WTC11 (cell line): ENCODE data around the gene SRSF1. TPM values are rescaled to one million over a fixed set of nuclear protein-coding genes. Genes with fewer than 3 reads are reported as not detected.

Experiments used
- ELF4 ChIP-seq: sonication (generic); formaldehyde crosslinking; IDR thresholded peaks from 2 replicates; pipeline ENCODE4 v1.8.1; 2022; ENCODE audit warnings: low read depth, mild to moderate bottlenecking, moderate library complexity, missing genetic modification reagents
- FOXK1 ChIP-seq: sonication (generic); formaldehyde crosslinking; IDR thresholded peaks from 2 replicates; pipeline ENCODE4 v1.8.0; 2022; ENCODE audit warnings: mild to moderate bottlenecking, moderate library complexity, missing genetic modification reagents
- GRHL2 ChIP-seq: fragments of 250-450 bp; sonication (Bioruptor Pico); IDR thresholded peaks from 2 replicates; pipeline ENCODE4 v1.8.0; 2022; ENCODE audit warnings: mild to moderate bottlenecking, moderate library complexity; ENCODE audit not compliant: insufficient replicate concordance, severe bottlenecking
- NFYB ChIP-seq: sonication (generic); formaldehyde crosslinking; conservative IDR thresholded peaks from 2 replicates; pipeline ENCODE4 v1.8.0; 2022; ENCODE audit warnings: low read depth, missing genetic modification reagents
- NR2C2 ChIP-seq: sonication (generic); formaldehyde crosslinking; IDR thresholded peaks from 2 replicates; pipeline ENCODE4 v1.8.0; 2022; ENCODE audit warnings: mild to moderate bottlenecking, missing genetic modification reagents
- SMAD4 ChIP-seq: sonication (generic); formaldehyde crosslinking; IDR thresholded peaks from 2 replicates; pipeline ENCODE4 v1.8.0; 2022; ENCODE audit warnings: mild to moderate bottlenecking, missing genetic modification reagents
- ZBTB21 ChIP-seq: sonication (generic); formaldehyde crosslinking; IDR thresholded peaks from 2 replicates; pipeline ENCODE4 v1.8.1; 2023; ENCODE audit warnings: mild to moderate bottlenecking, missing genetic modification reagents, borderline replicate concordance
- ZNF121 ChIP-seq: sonication (generic); formaldehyde crosslinking; IDR thresholded peaks from 2 replicates; pipeline ENCODE4 v1.8.0; 2023; ENCODE audit warnings: missing genetic modification reagents
- ZNF232 ChIP-seq: sonication (generic); formaldehyde crosslinking; IDR thresholded peaks from 2 replicates; pipeline ENCODE4 v1.8.0; 2022; ENCODE audit warnings: mild to moderate bottlenecking, missing genetic modification reagents
- ZNF416 ChIP-seq: fragments of 250-450 bp; sonication (Bioruptor Pico); IDR thresholded peaks from 2 replicates; pipeline ENCODE4 v1.9.0; 2021; ENCODE audit warnings: mild to moderate bottlenecking, inconsistent platforms
- ZNF423 ChIP-seq: fragments of 250-450 bp; sonication (Bioruptor Pico); IDR thresholded peaks from 2 replicates; pipeline ENCODE4 v2.1.2; 2022; ENCODE audit warnings: mild to moderate bottlenecking, moderate library complexity
- ZNF671 ChIP-seq: fragments of 250-450 bp; sonication (Bioruptor Pico); IDR thresholded peaks from 2 replicates; pipeline ENCODE4 v1.8.0; 2021; ENCODE audit warnings: mild to moderate bottlenecking
- total RNA-seq: library from RNA; stranded (reverse); gene quantifications from 3 replicates; pipeline ENCODE4 v1.2.3, GENCODE V29; 2021
- TF ChIP-seq, protein P1 (sequence below): sonication (generic); formaldehyde crosslinking; IDR thresholded peaks from 2 replicates; pipeline ENCODE4 v1.8.1; 2023; ENCODE audit warnings: mild to moderate bottlenecking, missing genetic modification reagents
- TF ChIP-seq, protein P2 (sequence below): fragments of 250-450 bp; sonication (Bioruptor Pico); IDR thresholded peaks from 2 replicates; pipeline ENCODE4 v1.9.0; 2021; ENCODE audit warnings: mild to moderate bottlenecking
- TF ChIP-seq, protein P3 (sequence below): sonication (generic); formaldehyde crosslinking; IDR thresholded peaks from 2 replicates; pipeline ENCODE4 v1.8.1; 2022; ENCODE audit warnings: low read depth, missing genetic modification reagents, borderline replicate concordance
- TF ChIP-seq, protein P4 (sequence below): sonication (generic); formaldehyde crosslinking; IDR thresholded peaks from 2 replicates; pipeline ENCODE4 v1.8.1; 2023; ENCODE audit warnings: mild to moderate bottlenecking, moderate library complexity, missing genetic modification reagents
- TF ChIP-seq, protein P5 (sequence below): sonication (generic); formaldehyde crosslinking; IDR thresholded peaks from 2 replicates; pipeline ENCODE4 v1.8.0; 2023; ENCODE audit warnings: missing genetic modification reagents, mild to moderate bottlenecking, borderline replicate concordance
- TF ChIP-seq, protein P6 (sequence below): fragments of 250-450 bp; sonication (Bioruptor Pico); IDR thresholded peaks from 2 replicates; pipeline ENCODE4 v1.9.0; 2021; ENCODE audit warnings: moderate library complexity, mild to moderate bottlenecking, inconsistent platforms, borderline replicate concordance
- TF ChIP-seq, protein P7 (sequence below): sonication (generic); formaldehyde crosslinking; IDR thresholded peaks from 2 replicates; pipeline ENCODE4 v1.8.1; 2023; ENCODE audit warnings: mild to moderate bottlenecking, missing genetic modification reagents, moderate library complexity
- TF ChIP-seq, protein P8 (sequence below): sonication (generic); formaldehyde crosslinking; IDR thresholded peaks from 2 replicates; pipeline ENCODE4 v1.8.1; 2022; ENCODE audit warnings: low read depth, mild to moderate bottlenecking, moderate library complexity, missing genetic modification reagents, borderline replicate concordance

SRSF1 gene
- total RNA-seq, 1 experiment from 2014 or later = 387 TPM

DNA sequence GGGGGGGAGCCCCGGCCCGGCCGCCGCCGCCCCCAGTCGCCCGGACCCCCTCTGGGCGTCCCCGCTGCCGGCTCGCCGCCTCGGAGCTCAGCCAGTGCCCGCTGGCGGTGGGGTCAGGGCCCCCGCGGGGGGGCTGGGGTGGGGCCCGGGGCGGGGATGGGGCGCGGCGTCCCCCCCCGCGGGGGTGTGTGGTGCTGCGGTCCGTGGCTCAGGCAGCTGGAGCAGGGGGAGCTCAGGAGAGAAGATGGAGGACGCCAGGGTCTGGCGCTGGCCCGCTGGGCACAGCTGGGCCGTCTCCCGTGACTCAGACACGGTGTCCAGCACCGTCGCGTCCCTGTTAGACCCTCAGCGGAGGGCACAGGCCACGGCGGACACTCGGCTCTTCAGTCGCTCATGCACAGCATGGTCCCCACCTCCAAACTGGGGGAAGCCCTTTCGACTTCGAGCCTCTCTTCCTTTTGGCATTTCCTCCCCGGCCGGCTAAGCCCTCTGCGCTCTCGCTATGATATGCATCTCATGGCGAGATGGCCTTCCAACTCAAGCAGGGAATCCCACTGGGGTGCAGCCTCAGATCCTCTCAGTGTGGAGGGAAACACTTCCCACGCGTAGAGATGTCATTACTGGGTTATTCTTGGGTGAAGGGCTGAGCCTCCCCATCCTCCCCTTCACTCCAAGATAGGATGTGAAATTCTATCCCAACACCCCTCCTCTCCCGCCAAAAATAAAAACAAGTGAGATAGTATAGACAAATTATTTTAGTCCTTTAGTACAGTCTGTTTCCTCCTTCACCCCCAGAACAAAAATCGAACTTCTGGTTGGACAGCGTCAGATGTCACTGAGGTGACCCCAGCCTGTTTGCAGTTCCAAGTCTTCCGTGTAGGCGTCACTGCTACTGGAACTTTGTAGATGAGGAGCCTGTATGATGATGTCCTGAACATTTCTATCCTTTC is 18.5 kb downstream of the SRSF1 start (continued):
- TF ChIP-seq, protein P1, sequence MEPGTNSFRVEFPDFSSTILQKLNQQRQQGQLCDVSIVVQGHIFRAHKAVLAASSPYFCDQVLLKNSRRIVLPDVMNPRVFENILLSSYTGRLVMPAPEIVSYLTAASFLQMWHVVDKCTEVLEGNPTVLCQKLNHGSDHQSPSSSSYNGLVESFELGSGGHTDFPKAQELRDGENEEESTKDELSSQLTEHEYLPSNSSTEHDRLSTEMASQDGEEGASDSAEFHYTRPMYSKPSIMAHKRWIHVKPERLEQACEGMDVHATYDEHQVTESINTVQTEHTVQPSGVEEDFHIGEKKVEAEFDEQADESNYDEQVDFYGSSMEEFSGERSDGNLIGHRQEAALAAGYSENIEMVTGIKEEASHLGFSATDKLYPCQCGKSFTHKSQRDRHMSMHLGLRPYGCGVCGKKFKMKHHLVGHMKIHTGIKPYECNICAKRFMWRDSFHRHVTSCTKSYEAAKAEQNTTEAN = no peak
- TF ChIP-seq, protein P2, sequence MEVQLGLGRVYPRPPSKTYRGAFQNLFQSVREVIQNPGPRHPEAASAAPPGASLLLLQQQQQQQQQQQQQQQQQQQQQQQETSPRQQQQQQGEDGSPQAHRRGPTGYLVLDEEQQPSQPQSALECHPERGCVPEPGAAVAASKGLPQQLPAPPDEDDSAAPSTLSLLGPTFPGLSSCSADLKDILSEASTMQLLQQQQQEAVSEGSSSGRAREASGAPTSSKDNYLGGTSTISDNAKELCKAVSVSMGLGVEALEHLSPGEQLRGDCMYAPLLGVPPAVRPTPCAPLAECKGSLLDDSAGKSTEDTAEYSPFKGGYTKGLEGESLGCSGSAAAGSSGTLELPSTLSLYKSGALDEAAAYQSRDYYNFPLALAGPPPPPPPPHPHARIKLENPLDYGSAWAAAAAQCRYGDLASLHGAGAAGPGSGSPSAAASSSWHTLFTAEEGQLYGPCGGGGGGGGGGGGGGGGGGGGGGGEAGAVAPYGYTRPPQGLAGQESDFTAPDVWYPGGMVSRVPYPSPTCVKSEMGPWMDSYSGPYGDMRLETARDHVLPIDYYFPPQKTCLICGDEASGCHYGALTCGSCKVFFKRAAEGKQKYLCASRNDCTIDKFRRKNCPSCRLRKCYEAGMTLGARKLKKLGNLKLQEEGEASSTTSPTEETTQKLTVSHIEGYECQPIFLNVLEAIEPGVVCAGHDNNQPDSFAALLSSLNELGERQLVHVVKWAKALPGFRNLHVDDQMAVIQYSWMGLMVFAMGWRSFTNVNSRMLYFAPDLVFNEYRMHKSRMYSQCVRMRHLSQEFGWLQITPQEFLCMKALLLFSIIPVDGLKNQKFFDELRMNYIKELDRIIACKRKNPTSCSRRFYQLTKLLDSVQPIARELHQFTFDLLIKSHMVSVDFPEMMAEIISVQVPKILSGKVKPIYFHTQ (CRISPR knock-in tag) = peak; percentile 90
- TF ChIP-seq, protein P3, sequence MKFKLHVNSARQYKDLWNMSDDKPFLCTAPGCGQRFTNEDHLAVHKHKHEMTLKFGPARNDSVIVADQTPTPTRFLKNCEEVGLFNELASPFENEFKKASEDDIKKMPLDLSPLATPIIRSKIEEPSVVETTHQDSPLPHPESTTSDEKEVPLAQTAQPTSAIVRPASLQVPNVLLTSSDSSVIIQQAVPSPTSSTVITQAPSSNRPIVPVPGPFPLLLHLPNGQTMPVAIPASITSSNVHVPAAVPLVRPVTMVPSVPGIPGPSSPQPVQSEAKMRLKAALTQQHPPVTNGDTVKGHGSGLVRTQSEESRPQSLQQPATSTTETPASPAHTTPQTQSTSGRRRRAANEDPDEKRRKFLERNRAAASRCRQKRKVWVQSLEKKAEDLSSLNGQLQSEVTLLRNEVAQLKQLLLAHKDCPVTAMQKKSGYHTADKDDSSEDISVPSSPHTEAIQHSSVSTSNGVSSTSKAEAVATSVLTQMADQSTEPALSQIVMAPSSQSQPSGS (CRISPR knock-in tag) = no peak
- TF ChIP-seq ELF4 (no peak), ZNF232 (CRISPR knock-in tag) (no peak), FOXK1 (no peak), GRHL2 (CRISPR knock-in tag) (no peak), ZBTB21 (no peak), ZNF416 (CRISPR knock-in tag) (peak; percentile 99), NFYB (CRISPR knock-in tag) (0 out of 2 replicates have a peak, but pooled peaks have one; percentile 11), SMAD4 (CRISPR knock-in tag) (no peak), NR2C2 (CRISPR knock-in tag) (no peak), ZNF121 (CRISPR knock-in tag) (no peak), ZNF671 (CRISPR knock-in tag) (peak; percentile 95), ZNF423 (CRISPR knock-in tag) (no peak)
- TF ChIP-seq, protein P4, sequence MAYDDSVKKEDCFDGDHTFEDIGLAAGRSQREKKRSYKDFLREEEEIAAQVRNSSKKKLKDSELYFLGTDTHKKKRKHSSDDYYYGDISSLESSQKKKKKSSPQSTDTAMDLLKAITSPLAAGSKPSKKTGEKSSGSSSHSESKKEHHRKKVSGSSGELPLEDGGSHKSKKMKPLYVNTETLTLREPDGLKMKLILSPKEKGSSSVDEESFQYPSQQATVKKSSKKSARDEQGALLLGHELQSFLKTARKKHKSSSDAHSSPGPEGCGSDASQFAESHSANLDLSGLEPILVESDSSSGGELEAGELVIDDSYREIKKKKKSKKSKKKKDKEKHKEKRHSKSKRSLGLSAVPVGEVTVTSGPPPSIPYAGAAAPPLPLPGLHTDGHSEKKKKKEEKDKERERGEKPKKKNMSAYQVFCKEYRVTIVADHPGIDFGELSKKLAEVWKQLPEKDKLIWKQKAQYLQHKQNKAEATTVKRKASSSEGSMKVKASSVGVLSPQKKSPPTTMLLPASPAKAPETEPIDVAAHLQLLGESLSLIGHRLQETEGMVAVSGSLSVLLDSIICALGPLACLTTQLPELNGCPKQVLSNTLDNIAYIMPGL (CRISPR knock-in tag) = no peak
- TF ChIP-seq, protein P5, sequence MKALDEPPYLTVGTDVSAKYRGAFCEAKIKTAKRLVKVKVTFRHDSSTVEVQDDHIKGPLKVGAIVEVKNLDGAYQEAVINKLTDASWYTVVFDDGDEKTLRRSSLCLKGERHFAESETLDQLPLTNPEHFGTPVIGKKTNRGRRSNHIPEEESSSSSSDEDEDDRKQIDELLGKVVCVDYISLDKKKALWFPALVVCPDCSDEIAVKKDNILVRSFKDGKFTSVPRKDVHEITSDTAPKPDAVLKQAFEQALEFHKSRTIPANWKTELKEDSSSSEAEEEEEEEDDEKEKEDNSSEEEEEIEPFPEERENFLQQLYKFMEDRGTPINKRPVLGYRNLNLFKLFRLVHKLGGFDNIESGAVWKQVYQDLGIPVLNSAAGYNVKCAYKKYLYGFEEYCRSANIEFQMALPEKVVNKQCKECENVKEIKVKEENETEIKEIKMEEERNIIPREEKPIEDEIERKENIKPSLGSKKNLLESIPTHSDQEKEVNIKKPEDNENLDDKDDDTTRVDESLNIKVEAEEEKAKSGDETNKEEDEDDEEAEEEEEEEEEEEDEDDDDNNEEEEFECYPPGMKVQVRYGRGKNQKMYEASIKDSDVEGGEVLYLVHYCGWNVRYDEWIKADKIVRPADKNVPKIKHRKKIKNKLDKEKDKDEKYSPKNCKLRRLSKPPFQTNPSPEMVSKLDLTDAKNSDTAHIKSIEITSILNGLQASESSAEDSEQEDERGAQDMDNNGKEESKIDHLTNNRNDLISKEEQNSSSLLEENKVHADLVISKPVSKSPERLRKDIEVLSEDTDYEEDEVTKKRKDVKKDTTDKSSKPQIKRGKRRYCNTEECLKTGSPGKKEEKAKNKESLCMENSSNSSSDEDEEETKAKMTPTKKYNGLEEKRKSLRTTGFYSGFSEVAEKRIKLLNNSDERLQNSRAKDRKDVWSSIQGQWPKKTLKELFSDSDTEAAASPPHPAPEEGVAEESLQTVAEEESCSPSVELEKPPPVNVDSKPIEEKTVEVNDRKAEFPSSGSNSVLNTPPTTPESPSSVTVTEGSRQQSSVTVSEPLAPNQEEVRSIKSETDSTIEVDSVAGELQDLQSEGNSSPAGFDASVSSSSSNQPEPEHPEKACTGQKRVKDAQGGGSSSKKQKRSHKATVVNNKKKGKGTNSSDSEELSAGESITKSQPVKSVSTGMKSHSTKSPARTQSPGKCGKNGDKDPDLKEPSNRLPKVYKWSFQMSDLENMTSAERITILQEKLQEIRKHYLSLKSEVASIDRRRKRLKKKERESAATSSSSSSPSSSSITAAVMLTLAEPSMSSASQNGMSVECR (CRISPR knock-in tag) = 0 out of 2 replicates have a peak, but pooled peaks have one; percentile 59
- TF ChIP-seq, protein P6, sequence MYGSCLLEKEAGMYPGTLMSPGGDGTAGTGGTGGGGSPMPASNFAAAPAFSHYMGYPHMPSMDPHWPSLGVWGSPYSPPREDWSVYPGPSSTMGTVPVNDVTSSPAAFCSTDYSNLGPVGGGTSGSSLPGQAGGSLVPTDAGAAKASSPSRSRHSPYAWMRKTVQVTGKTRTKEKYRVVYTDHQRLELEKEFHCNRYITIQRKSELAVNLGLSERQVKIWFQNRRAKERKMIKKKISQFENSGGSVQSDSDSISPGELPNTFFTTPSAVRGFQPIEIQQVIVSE (CRISPR knock-in tag) = no peak
- TF ChIP-seq, protein P7, sequence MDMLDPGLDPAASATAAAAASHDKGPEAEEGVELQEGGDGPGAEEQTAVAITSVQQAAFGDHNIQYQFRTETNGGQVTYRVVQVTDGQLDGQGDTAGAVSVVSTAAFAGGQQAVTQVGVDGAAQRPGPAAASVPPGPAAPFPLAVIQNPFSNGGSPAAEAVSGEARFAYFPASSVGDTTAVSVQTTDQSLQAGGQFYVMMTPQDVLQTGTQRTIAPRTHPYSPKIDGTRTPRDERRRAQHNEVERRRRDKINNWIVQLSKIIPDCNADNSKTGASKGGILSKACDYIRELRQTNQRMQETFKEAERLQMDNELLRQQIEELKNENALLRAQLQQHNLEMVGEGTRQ = no peak
- TF ChIP-seq, protein P8, sequence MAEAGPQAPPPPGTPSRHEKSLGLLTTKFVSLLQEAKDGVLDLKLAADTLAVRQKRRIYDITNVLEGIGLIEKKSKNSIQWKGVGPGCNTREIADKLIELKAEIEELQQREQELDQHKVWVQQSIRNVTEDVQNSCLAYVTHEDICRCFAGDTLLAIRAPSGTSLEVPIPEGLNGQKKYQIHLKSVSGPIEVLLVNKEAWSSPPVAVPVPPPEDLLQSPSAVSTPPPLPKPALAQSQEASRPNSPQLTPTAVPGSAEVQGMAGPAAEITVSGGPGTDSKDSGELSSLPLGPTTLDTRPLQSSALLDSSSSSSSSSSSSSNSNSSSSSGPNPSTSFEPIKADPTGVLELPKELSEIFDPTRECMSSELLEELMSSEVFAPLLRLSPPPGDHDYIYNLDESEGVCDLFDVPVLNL (CRISPR knock-in tag) = no peak
